ENCODE results near the gene EMILIN2.
"Not testable (repeated sequence)": the region's sequence is repeated elsewhere in the genome, so short reads cannot be mapped to it uniquely, and the experiment has no call there.

The EMILIN2 gene

GRCh38 chr18:2901423-2901985 lies 54.7 kb downstream of the EMILIN2 start:
- peak; percentile 88 for DNase-seq

- DNase-seq = no peak
Observed at GRCh38 chr18:2902327-2902726, 55.5 kb downstream of the EMILIN2 start.

- DNase-seq = peak; percentile 78
Observed at GRCh38 chr18:2903006-2903405, 56.2 kb downstream of the EMILIN2 start.

- DNase-seq = no peak
Observed at GRCh38 chr18:2905854-2906703, 59.3 kb downstream of the EMILIN2 start.

- DNase-seq = no peak
Observed at GRCh38 chr18:2906704-2907549, 60.1 kb downstream of the EMILIN2 start.

GRCh38 chr18:2907550-2908135 lies 60.8 kb downstream of the EMILIN2 start:
- DNase-seq = no peak

GRCh38 chr18:2908166-2908945 lies 61.5 kb downstream of the EMILIN2 start:
- no peak for DNase-seq

- DNase-seq = no peak
Observed at GRCh38 chr18:2908946-2909335, 62.1 kb downstream of the EMILIN2 start.

- no peak for DNase-seq
Observed at GRCh38 chr18:2909431-2910140, 62.8 kb downstream of the EMILIN2 start.

GRCh38 chr18:2910261-2910660 lies 63.5 kb downstream of the EMILIN2 start:
- DNase-seq = no peak

- no peak for DNase-seq
Observed at GRCh38 chr18:2910751-2911425, 64.1 kb downstream of the EMILIN2 start.

GRCh38 chr18:2911533-2911932 lies 64.7 kb downstream of the EMILIN2 start:
- DNase-seq = no peak

GRCh38 chr18:2912357-2913299 lies 65.8 kb downstream of the EMILIN2 start:
- no peak for DNase-seq

- no peak for DNase-seq
Observed at GRCh38 chr18:2913398-2914005, 66.7 kb downstream of the EMILIN2 start.

GRCh38 chr18:2914185-2914880 lies 67.5 kb downstream of the EMILIN2 start:
- DNase-seq = no peak

GRCh38 chr18:2914881-2915240 lies 68.1 kb downstream of the EMILIN2 start:
- DNase-seq = no peak

- DNase-seq = not testable (repeated sequence)
Observed at GRCh38 chr18:2915486-2915885, 68.7 kb downstream of the EMILIN2 start.

- no peak for DNase-seq
Observed at GRCh38 chr18:2916184-2916583, 69.4 kb downstream of the EMILIN2 start.

Measured in fibroblast of upper back skin (primary cell).